Brain pericyte (primary cell): ENCODE measurements around the gene ZRANB3.
"Not testable (repeated sequence)": the region's sequence is repeated elsewhere in the genome, so short reads cannot be mapped to it uniquely, and the experiment has no call there.

Source experiments
- DNase-seq: peaks from one replicate; pipeline ENCODE4 v3.0.0-alpha.2; 2012; ENCODE audit warnings: low read depth, low spot score

ZRANB3 gene

DNA sequence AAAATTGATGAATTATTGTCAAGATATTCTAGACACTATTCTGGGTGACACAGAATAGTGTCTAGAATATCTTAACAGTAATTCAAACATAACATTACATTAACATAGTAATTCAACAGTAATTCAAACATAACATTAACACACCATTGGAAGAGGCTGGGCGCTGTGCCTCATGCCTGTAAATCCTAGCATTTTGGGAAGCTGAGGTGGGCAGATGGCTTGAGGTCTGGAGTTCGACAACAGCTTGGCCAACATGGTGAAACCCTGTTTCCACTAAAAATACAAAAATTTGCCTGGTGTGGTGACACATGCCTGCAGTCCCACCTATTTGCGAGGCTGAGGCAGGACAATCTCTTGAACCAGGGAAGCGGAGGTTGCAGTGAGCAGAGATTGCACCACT, 195.8 kb downstream of the ZRANB3 start:
- no peak for DNase-seq

DNA sequence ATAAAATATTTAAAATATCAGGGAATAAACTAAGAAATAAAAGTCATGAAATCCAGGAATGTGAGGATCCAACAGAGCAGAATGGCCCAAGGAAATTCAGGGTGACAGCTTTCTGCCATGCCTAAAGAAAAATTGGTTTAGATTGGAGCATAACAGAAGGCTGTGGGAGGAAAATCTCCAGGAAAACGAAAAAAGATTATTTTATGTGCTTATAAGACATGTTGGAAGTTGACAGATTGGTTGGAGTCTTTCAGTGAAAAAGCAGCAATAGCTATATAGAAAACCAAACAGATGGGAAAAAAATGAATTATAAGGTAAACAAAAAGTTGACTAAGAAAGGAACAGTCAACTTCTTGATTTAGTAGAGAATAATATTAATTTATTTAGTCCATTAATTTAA, 203.9 kb downstream of the ZRANB3 start:
- DNase-seq = no peak

DNA sequence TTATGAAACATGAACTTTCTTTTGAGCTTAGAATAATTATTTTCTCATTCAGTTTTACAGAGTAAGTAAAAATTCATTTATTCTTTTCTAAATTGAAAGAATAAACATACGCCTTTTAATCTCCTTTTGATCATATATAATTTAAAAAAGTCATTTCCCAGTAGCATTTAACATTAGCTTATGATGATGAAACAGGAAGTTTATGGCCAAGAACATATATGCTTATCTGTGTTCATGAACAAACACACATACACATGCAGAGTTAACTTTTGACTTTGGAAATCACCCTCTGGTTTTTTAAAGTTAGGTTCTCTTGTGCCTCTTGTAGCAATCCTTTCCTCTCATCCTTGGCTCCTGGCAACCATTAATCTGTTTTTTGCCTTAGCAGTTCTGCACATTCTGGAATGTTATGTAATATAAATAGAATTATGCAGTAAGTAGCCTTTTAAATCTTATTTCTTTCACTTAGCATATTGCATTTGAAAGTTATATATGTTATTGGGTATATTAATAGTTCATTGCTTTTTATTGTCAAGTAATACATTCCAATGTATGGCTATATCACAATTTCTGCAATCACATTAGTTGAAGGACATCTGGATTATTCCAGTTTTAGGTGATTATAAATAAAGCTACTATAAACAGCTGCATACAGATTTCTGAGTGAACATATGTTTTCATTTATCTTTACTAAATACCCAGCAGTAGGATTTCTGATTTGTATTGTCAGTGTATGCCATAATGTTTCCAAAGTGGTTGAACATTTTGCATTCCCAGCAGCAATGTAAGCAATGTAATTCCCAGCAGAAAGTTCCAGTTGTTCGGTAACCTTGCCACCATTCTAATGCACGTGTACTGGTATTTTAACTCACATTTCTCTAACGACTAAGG, 210.3 kb downstream of the ZRANB3 start:
- no peak for DNase-seq

DNA sequence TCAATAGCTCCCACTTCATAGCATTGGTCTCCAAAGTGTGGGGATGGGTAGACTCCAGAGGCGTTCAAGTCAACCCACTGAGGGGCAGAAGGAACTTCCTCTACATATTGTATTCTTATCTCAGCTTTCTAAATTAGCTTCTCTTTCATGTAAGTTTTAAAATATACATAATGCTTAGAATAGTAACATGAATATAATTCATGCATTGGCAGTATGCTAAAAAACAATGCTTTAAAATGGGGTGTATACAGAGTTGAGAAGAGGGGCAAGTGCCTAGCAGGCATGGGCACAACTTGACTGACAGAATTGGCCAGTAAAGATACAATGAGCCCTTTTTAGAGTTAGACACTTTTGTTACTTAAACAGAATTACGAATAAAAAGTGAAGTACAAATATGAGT, 212.2 kb downstream of the ZRANB3 start:
- DNase-seq = no peak

DNA sequence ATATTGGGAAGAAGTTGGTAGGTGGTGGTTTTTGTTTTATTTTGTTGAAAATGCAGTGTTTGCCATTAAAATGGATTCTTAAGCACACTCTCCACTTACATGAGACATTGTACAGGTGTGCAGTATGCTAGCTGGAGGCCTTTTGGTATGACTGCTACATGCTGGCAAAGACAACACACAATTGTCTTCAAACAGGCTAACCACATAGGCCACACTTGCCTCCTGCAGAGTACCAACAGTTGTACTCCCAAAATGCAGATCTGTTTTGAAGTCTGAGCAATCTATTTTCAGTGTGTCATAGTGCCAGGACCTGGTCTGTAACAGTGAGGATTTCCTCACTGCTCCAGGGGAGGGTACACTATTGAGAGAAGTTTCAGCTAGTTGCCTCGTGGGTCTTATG, 213.6 kb downstream of the ZRANB3 start:
- DNase-seq = no peak

DNA sequence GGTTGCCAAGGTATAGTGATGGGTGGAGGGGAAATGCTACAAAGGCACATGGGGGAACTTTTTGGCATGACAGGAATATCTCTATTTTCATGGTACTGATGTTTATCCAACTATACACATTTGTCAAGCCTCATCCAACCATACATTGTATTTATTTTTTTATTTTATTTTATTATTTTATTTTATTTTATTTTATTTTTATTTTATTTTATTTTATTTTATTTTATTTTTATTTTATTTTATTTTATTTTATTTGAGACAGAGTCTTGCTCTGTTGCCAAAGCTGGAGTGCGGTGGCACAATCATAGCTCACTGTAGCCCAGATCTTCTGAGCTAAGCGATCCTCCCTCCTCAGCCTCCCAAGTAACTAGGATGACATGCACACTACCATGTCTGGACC, 219.1 kb downstream of the ZRANB3 start:
- DNase-seq = no peak

DNA sequence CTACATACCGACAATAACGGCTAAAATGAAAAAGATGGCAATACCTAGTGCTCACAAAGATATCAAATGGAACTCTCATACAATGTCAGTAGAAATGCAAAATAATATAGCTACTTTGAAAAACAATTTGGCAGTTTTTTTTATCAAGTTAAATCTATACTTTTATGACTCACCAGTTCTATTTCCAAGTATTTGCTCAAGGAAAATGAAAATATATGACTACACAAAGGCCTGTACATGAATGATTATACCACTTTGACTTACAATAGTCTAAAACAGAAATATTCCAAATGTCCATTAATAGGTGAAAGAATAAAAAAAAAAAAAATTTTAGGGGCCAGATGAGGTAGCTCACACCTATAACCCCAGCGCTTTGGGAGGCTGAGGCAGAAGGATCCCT, 219.8 kb downstream of the ZRANB3 start:
- DNase-seq = no peak

DNA sequence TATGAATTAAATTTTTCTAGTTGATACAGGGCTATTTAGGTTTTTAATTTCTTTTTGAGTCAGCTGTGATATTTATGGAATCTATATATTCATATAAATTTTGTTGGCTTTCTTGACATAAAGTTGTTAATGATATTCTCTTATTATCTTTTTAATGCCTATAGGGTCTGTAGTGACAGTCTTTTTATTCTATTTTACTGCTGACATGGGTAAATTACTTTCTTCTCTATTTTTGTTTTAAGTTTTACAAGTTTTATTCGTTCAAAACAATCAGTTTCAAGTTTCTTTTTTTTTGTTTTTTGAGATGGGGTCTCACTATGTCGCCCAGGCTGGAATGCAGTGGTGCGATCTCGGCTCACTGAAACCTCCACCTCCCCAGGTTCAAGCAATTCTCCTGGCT, 226.3 kb downstream of the ZRANB3 start:
- no peak for DNase-seq

DNA sequence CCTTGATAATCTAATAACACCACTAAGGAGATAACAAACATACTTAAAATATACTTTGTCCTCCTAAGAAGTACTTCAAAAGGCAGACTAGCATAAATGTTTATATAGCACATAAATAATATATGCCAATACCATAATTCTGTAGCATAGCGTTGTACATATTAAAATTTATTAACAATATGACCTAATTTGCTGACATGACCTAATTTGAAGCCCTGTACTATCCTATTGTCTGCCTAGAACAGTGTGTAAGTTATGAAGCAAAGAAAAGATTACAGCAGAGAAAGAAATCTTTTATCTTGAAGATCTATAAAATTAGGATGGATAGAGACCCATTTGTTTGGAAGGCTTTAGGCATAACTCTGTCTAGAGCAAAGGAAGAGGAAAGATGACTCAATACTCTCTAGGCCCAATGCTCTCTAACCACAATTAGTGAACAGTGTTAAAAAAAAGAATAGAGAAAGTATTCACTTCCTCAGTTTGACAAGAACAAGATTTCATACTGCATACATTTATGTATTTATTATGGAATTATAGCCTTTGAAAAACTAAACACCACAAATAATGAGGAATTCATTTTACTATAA, 231.3 kb downstream of the ZRANB3 start:
- no peak for DNase-seq

DNA sequence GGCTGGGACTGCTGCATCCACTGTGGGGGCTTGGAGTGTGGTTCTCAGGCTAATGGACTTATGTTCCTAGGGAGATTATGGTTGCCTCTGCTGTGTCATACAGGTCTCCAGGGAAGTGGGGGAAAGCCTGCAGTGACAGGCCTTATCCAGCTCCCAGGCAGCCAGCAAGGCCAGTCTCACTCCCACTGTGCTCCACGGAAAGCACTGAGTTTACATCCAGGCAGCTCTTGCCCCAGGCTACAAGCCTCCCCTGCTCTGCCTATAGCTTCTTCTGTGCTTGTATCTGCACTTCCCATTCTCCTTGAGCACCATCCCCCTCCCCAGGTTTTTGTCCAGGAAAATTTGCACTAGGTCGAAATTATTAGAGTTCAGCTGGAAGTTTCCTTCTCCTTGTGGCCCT, 231.9 kb downstream of the ZRANB3 start:
- no peak for DNase-seq

DNA sequence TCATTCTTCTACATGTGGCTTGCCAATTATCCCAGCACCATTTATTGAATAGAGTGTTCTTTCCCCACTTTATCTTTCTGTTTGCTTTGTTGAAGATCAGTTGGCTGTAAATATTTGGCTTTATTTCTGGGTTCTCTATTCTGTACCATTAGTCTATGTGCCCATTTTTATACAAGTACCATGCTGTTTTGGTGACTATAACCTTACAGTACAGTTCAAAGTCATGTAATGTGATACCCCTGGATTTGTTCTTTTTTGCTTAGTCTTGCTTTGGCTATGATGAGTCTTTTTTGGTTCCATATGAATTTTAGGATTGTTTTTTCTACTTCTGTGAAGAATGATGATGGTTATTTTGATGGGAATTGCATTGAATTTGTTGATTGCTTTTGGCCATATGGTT, 243.9 kb downstream of the ZRANB3 start:
- not testable (repeated sequence) for DNase-seq

DNA sequence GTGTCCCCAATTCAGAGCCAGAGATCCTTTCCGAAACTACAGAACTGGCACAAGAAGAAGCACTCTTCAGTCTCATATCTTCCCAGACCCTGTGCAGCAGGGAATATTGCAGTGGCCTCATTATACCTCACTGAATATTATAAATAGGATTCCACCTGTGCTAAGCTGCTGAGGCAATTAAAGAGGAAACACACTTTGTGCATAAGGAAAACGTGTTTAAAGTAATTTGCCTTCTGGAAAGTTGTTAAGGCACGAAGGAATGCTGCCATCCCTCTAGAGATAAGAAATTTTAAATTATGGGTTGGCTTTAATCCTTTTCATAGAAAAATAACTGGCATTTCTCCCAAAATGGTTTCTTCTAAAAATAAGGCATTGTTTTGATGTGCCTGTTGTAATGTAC, 245.6 kb downstream of the ZRANB3 start:
- no peak for DNase-seq

DNA sequence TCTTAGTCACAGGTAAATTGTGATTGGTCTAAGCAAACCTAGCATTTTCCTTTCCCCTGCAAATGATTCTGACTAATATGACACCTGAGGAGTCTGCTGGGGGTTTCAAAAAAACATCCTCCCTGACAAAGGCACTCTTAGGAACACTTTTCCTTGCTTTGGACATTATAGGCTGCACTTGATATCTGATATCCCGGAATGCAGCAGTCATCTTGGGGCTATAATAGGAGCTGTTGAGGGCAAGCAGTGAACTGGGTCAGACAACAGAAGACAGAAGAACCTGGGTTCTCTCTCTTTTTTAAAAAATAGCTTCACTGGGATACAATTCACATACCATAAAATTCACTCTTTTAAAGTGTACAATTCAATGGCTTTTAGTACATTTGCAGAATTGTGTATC, 249.6 kb downstream of the ZRANB3 start:
- no peak for DNase-seq

DNA sequence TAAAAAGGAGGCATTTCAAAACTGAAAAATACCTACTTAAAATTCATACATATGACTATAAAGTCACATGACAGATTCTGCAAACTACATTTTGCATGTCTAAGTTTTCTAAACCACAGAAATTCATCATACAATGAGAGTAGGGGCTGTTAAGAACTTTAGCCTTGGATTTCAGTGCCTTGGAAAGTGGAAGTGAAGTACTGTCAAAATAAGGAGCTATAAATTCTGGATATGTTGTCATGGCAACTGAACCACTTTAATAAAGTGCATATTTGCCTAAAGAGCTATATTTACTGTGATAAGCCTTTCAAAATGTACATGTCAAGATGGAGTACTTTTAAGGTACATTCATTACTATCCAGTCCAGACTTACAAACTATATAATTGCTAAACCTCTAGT, 251.8 kb downstream of the ZRANB3 start:
- DNase-seq = no peak

DNA sequence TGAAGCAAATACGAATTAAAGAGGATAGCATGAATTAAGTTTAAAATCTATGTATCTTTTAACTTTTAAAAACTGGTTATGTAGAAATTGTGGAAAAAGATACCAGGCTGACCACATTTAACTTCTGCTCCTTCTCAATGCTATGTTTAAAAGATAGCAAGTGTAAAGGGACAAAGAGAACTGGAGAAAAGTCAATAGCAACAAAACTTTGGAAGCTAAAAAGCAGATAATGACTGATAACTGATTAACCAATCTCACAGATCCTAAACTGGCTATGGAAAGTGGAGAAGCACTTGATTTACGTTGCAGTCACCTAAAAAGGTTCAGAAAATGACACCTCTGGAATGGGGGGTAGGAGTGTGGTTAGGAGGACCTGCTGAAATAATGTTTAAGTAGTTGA, 254.5 kb downstream of the ZRANB3 start:
- DNase-seq = no peak

DNA sequence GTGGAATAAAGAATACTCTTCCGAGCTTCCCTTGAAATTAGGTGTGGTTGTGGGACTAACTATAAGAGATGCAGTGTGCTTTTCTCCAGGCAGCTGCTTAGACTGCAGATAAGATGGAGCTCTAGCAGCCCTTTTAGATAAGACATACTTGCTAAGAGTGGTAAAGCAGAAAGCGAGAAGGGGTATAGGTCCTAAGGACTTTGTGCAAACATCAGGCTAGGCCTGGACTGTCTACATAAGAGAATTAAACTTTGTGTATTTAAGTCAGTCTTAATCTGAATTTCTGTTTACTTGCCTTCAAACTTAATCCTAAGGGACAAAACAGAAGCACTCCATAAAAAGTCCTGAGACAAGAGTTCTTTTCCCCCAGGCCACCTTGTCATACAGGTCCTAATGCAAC, 260.0 kb downstream of the ZRANB3 start:
- no peak for DNase-seq

DNA sequence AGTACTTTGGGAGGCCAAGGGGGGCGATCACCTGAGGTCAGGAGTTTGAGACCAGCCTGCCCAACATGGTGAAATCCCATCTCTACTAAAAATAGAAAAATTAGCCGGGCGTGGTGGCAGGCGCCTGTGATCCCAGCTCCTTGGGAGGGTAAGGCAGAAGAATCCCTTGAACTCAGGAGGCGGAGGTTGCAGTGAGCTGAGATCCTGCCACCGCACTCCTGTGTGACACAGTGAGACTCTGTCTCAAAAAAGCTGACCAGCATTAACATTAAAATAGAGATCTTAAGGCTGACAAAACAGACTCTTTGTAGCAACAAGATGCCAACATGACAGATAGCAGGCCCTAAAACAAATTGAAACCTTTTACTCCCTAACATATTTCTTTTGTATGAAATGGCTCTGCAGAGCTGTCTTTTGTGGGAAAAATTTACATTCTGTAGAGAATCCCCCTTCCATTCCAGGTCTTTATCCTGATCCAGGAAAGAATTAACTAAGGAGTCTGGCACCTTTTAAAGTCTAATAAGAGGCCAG, 265.0 kb downstream of the ZRANB3 start:
- no peak for DNase-seq

DNA sequence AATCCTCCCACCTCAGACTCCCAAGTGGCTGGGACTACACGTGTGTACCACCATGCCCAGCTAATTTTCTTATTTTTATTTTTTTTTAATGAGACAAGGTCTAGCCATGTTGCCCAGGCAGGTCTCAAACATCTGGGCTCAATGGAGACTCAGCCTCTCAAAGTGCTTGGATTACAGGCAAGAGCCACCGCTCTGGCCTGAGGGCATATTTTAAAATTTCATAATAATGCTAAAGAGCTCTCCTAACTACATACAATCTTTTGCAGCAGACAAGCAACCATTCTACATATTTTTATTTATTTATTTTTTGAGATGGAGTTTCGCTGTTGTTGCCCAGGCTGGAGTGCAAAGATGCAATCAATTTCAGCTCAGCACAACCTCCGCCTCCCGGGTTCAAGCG, 271.9 kb downstream of the ZRANB3 start:
- no peak for DNase-seq

DNA sequence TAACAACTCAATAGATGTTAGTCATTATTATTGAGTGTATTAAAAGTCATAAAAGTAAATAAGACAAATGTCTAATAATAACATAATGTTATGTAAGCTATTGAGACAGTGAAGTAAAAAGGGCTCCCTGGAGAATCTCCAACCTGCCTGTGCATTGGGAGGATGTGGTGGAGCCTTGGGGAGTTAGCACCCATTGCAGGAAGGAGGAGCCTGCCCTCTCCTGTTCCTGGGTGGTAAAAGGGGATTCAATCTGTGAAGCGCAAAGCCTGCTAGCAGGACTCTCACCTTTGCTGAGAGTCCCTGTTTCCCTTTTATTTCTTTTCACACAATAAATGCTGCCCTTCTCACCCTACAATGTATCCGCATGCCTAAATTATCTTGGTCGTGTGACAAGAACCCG, 272.8 kb downstream of the ZRANB3 start:
- DNase-seq = no peak

DNA sequence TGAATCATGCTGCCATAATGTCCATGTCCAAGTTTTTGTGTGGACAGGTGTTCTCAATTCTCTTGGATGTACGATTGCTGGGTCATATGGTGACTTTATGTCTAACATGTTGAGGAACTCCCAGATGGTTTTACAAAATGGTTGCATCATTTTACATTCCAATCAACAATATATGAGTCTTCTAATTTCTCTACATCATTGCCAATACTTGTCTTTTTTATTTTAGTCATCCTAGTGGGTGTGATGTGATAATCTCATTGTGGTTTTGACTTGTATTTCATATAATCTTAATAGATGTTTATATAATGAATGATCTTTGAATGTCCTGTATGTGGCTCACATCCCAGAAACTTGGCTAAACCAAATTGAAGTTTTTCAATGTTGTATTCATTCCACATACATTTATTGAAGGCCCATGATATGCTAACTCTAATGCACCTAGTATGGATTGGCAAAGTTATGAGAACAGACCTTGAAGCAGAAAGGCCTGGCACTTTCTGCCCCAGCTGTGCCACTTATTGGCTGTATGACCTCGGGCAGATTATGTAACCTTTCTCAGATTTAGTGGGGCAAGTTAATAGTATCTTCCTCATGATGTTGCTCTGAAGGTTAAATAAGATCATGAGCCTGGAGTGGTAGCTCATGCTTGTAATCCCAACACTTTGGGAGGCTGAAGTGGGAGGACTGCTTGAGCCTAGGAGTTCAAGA, 273.5 kb downstream of the ZRANB3 start:
- no peak for DNase-seq

DNA sequence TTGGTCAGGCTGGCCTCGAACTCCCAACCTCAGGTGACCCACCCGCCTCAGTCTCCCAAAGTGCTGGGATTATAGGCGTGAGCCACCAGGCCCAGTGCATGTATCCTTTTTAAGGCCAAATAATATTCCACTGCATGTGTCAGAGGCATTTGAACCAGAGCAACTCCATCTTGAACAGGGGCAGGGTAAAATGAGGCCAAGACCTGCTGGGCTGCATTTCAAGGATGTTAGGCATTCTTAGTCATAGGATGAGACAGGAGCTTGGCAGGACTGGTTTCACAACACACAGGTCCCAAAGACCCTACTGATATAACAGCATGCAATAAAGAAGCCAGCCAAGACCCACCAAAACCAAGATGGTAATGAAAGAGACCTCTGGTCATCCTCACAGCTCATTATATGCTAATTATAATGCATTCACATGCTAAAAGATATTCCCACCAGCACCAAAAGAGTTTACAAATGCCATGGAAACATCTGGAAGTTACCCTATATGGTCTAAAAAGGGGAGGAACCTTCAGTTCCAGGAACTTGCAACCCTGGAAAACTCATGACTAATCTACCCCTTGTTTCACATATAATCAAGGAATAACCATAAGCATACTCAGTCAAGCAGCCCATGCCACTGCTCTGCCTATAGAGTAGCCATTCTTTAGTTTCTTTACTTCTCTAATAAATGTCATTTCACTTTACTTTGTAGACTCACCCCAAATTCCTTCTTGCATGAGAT, 274.3 kb downstream of the ZRANB3 start:
- no peak for DNase-seq

DNA sequence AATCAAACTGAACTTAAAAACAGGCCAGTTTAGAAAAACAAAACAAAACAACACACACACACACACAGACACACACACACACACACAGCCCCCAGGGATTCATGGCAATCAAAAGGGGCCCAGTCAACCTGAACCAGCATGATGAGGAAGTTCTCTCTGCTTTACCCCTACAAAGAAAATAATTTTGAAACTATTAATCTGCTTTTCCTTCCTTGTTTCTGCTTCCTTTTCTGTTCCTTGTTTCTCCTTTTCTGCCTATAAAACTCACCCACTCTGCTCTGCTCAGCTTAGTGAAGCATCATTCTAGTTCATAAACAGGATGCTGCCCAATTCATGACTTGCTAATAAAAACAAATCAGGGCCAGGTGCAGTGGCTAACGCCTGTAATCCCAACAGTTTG, 275.8 kb downstream of the ZRANB3 start:
- DNase-seq = no peak
